Rectal smooth muscle tissue (tissue), 1 donor: Measurements from ENCODE around the gene HRH1.
"Not testable (repeated sequence)": the region's sequence is repeated elsewhere in the genome, so short reads cannot be mapped to it uniquely, and the experiment has no call there.

Source experiments
- H3K27ac ChIP-seq: one replicate; pipeline ENCODE4 v1.7.0; 2013; ENCODE audit warnings: low read depth, low read length, inconsistent platforms
- H3K27me3 ChIP-seq: one replicate; pipeline ENCODE4 v1.7.0; 2013; ENCODE audit warnings: low read length; ENCODE audit not compliant: control insufficient read depth, insufficient read depth
- H3K36me3 ChIP-seq: one replicate; pipeline ENCODE4 v1.7.0; 2013; ENCODE audit warnings: low read length; ENCODE audit not compliant: control insufficient read depth, insufficient read depth
- H3K4me1 ChIP-seq: one replicate; pipeline ENCODE4 v1.7.0; 2013; ENCODE audit warnings: low read length; ENCODE audit not compliant: control insufficient read depth, insufficient read depth
- H3K4me3 ChIP-seq: one replicate; pipeline ENCODE4 v1.7.0; 2013; ENCODE audit warnings: low read length
- H3K9ac ChIP-seq: one replicate; pipeline ENCODE4 v1.7.0; 2013; ENCODE audit warnings: low read length

The HRH1 gene

DNA sequence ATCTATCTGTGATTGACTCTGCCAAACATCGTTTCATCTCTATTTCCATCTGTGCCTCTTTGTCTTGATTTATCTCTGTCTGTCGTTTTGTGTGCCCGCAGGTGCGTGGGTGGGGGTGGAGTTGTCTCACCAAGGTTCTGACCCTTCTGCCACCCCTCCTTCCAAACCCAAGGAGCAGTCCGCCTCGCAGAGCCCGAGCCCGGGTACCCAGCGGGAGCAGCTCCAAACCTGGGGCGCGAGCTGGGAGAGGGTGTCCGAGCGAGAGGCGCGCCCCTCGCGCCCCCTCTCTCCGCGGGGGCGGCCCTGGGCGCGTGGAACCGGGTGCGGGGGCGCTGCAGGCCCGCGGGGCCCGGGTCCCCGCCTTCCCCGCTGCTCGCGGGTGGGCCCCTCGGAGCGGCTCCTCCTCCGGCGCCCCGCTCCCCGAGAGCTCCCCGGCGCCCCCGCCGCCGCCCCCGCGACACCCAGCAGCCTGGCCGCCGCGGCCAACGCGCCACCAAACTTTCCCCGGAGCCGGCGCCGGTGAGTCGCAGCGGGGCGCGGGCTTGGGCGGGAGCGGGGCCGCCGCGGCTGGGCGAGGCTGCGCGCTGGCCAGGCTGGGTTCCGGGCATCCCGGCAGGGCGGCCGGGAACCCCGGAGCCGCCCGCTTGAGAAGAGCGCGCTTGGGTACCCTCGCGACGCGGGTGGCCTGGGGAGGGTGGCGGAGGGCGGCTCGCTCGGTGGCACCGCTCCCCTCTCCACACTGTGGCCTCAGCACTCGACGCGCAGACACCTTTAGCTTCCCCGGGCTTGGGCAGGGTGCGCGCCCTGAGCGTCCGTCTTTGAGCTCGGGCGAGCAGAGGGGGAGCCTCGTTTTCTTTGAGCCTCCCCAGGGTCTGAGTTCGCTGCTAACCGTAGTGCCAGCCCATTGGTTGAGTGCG lies at the start of gene HRH1:
Gene HRH1 (plus strand): TSS at position 458 of the 917 bp plus-strand sequence. CDS start 104,545 bp downstream, outside the sequence.
- Histone ChIP-seq H3K27me3 (no peaks in the 10 kb centered on the region), H3K4me3 (peak within 1 kb of the TSS; percentile 60), H3K4me1 (peaks cover 4% of the 10 kb centered on the region), H3K9ac (no peak within 1 kb of the TSS), H3K27ac (peak within 1 kb of the TSS; percentile 27), H3K36me3 (no peaks in the 10 kb centered on the region)

DNA sequence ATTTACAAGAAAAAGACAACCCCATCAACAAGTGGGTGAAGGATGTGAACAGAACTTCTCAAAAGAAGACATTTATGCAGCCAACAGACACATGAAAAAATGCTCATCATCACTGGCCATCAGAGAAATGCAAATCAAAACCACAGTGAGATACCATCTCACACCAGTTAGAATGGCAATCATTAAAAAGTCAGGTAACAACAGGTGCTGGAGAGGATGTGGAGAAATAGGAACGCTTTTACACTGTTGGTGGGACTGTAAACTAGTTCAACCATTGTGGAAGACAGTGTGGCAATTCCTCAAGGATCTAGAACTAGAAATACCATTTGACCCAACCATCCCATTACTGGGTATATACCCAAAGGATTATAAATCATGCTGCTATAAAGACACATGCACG lies 41.0 kb upstream of the HRH1 start:
- H3K27ac ChIP-seq, H3K4me3 ChIP-seq, H3K4me1 ChIP-seq, H3K9ac ChIP-seq, H3K27me3 ChIP-seq, H3K36me3 ChIP-seq: not testable (repeated sequence)

- H3K4me1 ChIP-seq, result no peaks in the 10 kb centered on the region
- H3K36me3 ChIP-seq, result no peaks in the 10 kb centered on the region
- H3K27ac ChIP-seq, result no peak overlapping the region
- H3K9ac ChIP-seq, result no peak overlapping the region
- H3K27me3 ChIP-seq, result no peaks in the 10 kb centered on the region
- no peak overlapping the region for H3K4me3 ChIP-seq
Measured at GRCh38 chr3:11115548-11115947, 38.7 kb upstream of the HRH1 start.

DNA sequence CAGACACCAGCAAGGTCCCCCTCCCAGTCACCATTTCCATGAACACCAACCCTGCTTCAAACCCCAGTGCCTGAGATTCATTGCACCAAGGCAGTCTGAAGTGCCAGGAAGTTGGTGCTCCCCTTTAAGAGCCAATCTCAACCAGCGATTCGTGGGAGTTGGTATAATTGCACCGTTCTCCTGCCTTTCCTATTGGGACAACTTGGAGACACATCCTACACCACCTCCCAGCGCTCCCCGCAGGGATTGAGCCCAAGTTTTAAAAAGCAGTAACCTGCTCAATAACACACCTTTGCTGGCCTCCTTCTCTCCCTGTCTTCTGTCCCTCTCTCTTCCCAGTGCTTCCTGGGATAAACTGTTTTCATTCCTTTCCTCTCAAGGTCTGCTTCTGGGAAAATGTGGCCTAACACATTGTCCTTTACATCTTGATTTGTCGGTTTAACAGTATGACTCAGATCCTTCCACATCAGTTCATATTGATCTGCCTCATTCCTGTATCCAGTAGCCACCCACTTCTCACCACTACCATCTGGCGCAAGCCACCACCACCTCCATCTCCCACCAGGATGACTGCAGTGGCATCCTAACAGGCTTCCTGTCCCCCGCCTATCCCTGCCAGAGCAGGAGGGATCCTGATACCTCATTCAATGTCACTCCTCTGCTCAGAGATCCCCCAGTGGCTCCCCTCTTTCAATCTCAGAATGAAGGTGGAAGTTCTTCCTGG lies 37.8 kb upstream of the HRH1 start:
- Histone ChIP-seq H3K4me1 (no peaks in the 10 kb centered on the region), H3K9ac (no peak overlapping the region), H3K27me3 (no peaks in the 10 kb centered on the region), H3K27ac (no peak overlapping the region), H3K36me3 (no peaks in the 10 kb centered on the region), H3K4me3 (no peak overlapping the region)

DNA sequence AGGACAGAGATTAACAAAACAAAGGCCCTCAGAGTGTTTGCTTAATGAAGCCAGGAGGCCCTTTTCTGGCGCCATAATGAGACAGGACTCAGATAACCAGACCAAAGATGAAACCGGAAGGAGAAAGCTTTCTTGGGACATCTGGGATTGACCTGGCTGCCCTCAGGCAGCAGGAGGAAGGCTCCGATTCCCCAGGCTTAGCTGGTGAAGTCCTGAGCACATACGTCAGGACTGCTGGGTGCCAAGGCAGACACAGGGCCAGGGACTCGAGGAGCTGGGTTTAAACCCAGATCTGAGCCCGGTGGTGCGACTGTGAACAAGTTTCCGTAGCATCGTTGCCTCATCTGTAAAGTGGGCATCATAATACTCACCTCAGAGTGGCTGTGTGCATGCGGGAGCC lies 36.7 kb upstream of the HRH1 start:
- Histone ChIP-seq H3K4me1 (no peaks in the 10 kb centered on the region), H3K27ac (no peak overlapping the region), H3K4me3 (no peak overlapping the region), H3K36me3 (no peaks in the 10 kb centered on the region), H3K9ac (no peak overlapping the region), H3K27me3 (no peaks in the 10 kb centered on the region)

- Histone ChIP-seq H3K4me1 (no peaks in the 10 kb centered on the region), H3K27ac (no peak overlapping the region), H3K4me3 (no peak overlapping the region), H3K9ac (no peak overlapping the region), H3K36me3 (no peaks in the 10 kb centered on the region), H3K27me3 (no peaks in the 10 kb centered on the region)
Measured at GRCh38 chr3:11118181-11118682, 36.1 kb upstream of the HRH1 start.

GRCh38 chr3:11120091-11120805 lies 34.0 kb upstream of the HRH1 start:
- Histone ChIP-seq H3K9ac (no peak overlapping the region), H3K36me3 (no peaks in the 10 kb centered on the region), H3K27me3 (no peaks in the 10 kb centered on the region), H3K27ac (no peak overlapping the region), H3K4me3 (no peak overlapping the region), H3K4me1 (no peaks in the 10 kb centered on the region)

GRCh38 chr3:11126653-11127052 lies 27.6 kb upstream of the HRH1 start:
- H3K27me3 ChIP-seq, result peaks cover 2% of the 10 kb centered on the region
- no peak overlapping the region for H3K9ac ChIP-seq
- H3K4me3 ChIP-seq, result no peak overlapping the region
- no peaks in the 10 kb centered on the region for H3K36me3 ChIP-seq
- H3K4me1 ChIP-seq, result no peaks in the 10 kb centered on the region
- H3K27ac ChIP-seq, result no peak overlapping the region

DNA sequence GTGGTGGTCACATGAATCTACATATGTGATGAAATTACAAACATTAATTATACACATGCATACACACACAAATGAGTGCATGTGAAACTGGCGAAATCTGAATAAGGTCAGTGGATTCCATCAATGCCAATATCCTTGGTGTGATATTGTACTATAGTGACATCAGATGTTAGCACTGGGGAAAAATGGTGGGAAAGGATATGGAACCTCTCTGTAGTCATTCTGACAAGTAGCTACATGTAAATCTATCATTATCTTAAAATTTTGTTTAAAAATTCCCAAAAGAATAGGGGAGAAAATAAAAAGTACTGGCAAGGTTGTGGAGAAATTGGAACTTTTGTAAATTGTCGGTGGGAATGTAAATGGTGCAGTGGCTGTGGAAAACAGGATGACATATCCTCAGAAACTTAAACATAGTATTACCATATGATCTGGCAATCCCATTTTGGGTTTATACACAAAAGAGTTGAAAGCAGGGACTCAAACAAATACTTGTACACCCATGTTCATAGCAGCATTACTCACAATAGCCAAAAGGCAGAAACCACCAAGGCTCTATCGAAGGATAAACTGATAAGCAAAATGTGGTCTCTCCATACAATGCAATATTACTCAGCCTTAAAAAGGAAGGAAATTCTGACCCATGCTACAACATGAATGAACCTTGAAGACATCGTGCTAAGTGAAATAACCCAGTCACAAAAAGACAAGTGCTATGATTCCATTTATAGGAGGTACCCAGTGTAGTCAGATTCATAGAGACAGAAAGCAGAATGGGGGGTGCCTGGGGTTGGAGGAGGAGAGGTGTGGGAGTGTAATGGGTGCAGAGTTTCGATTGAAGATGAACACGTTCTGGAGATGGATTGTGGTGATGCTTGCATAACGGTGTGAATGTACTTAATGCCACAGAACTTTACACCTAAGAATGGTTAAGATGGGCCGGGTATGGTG lies 25.3 kb upstream of the HRH1 start:
- Histone ChIP-seq H3K4me1 (no peaks in the 10 kb centered on the region), H3K27me3 (peaks cover 2% of the 10 kb centered on the region), H3K9ac (no peak overlapping the region), H3K4me3 (no peak overlapping the region), H3K36me3 (no peaks in the 10 kb centered on the region), H3K27ac (no peak overlapping the region)

- Histone ChIP-seq H3K4me3 (no peak overlapping the region), H3K27me3 (peaks cover 2% of the 10 kb centered on the region), H3K27ac (no peak overlapping the region), H3K36me3 (no peaks in the 10 kb centered on the region), H3K9ac (no peak overlapping the region), H3K4me1 (no peaks in the 10 kb centered on the region)
Measured at GRCh38 chr3:11130385-11130784, 23.9 kb upstream of the HRH1 start.

GRCh38 chr3:11131371-11131770 lies 22.9 kb upstream of the HRH1 start:
- H3K27ac ChIP-seq, result no peak overlapping the region
- no peak overlapping the region for H3K4me3 ChIP-seq
- H3K9ac ChIP-seq, result no peak overlapping the region
- H3K27me3 ChIP-seq, result no peaks in the 10 kb centered on the region
- H3K36me3 ChIP-seq, result no peaks in the 10 kb centered on the region
- H3K4me1 ChIP-seq, result no peaks in the 10 kb centered on the region
